GM19395 (cell line): ENCODE results near the gene C11orf52.
"Not testable (repeated sequence)": the region's sequence is repeated elsewhere in the genome, so short reads cannot be mapped to it uniquely, and the experiment has no call there.

ENCODE experiments used
- ATAC-seq: cut with Tn5 transposase; IDR thresholded peaks from one replicate; pipeline ENCODE4 v1.9.1; 2021; ENCODE audit warnings: mild to moderate bottlenecking, moderate library complexity; ENCODE audit not compliant: unreplicated experiment

The C11orf52 gene, protein sequence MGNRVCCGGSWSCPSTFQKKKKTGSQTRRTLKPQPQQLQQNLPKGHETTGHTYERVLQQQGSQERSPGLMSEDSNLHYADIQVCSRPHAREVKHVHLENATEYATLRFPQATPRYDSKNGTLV

DNA sequence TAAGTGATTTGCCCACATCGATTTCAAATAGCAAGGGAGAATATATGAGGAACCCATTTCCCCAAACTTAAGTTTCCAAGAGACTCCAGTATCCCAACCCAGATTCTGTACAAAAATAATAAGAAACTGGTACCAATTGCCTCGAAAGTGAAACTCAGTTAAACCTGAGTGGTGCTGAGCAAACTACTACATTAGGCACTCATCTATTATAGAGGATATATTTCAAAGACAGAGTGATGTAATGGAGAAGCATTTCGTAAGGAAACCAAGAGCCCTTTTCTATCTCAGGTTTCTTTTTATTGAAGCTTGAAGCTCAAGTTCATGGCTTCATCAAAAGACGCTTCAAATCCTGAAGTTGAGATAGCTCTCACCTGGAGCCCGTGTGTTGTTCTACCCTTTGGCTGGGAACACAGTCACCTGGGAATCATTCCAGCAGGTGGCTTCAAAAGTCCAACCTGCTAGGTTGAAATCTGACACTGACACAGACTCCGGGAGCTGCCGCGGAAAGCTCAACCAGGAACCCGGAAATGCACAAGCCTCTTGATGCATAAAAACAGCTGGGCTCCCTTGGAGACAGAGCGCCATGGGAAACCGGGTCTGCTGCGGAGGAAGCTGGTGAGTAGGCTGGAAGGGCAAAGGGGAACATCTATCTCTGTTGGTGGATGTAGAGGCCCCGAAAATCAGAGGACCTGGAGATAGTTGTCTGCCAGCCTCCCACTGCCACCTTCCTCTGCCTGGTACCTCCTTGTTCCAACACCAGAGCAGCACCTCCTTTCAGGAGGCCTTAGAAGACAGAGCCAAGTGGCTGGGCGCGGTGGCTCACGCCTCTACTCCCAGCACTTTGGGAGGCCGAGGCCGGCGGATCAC lies at the start of gene C11orf52:
Gene C11orf52 (plus strand): TSS at position 524 of the 867 bp plus-strand sequence. CDS start 60 bp downstream, at position 584.
- ATAC-seq: no peak

DNA sequence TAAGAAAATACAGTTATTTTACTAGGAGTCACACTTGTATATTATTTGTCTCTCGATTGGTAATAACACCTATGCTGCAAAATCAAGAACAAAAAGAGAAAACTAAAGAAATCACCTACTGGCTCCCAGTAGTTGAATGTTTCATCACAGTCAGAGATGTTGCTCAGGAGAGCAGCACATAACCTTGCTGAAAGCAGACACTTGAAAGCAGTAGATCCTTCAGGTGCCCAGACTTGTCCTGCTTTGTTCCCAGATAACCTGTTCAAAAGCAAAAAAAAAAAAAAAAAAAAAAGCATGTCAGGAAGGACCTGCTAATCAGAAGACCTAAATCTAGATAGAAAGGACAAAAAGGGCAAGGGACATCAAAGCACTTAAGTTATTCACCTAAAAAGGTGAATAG lies 48.6 kb upstream of the C11orf52 start:
- ATAC-seq: no peak

GRCh38 chr11:111870522-111870885 lies 48.2 kb upstream of the C11orf52 start:
- ATAC-seq: peak; percentile 26

- ATAC-seq: peak; percentile 90
These were observed 47.6 kb upstream of the C11orf52 start, which contains the start of gene ALG9 for GRCh38 chr11:111870886-111871692. Gene ALG9, minus strand, starts transcription at chr11:111871581. Its CDS starts 99 bp downstream, at chr11:111871482.

DNA sequence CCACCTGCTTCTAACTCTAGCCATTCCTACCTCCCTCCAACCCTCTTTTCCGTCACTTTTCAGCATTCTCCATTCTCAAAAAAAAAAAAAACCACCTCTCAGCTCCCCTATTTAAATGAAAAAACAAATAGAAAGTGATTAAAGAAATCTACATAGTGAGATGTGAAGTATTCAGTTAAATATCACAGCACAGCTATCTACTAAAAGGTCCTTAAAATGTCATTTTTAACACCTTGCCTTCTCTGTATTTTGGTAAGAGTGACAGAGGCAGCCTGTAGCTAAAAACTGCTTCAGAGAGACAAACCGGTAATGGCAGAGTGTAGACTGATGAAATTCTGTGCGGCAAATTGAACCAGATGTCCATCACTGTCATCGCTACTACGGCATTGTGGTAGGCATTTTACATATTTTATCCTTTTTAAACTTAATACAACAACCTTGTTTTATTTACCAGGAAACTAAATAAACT lies 47.0 kb upstream of the C11orf52 start:
- ATAC-seq: no peak

GRCh38 chr11:111878385-111878848 lies 40.3 kb upstream of the C11orf52 start:
- ATAC-seq: no peak

GRCh38 chr11:111878849-111879636 lies 39.7 kb upstream of the C11orf52 start, which contains the start of the genes CFAP68 and FDXACB1:
Gene CFAP68, plus strand, starts transcription at chr11:111879541. Its CDS starts 20 bp downstream, at chr11:111879561.
Gene FDXACB1, minus strand, starts transcription at chr11:111879165. Its CDS starts 33 bp downstream, at chr11:111879132.
- peak; percentile 95 for ATAC-seq

GRCh38 chr11:111879637-111879960 lies 39.1 kb upstream of the C11orf52 start:
- no peak for ATAC-seq

- no peak for ATAC-seq
These were observed 36.5 kb upstream of the C11orf52 start for GRCh38 chr11:111882202-111882601.

GRCh38 chr11:111885053-111885452 lies 33.7 kb upstream of the C11orf52 start:
- ATAC-seq: not testable (repeated sequence)

GRCh38 chr11:111886032-111886431 lies 32.7 kb upstream of the C11orf52 start:
- no peak for ATAC-seq

DNA sequence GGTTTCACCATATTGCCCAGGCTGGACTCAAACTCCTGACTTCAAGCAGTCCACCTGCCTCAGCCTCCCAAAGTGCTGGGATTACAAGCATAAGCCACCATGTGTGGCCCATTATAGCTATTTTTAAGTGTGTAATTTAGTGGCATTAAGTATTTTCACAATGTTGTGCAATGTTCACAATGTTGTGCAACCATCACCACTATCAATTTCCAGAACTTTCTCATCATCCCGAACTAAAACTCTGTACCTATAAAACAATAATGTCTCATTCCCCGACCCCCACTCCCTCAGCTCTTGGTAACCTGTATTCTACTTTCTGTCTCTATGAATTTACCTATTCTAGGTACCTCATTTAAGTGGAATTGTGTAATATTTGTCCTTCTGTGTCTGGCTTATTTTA lies 31.9 kb upstream of the C11orf52 start:
- ATAC-seq: no peak

GRCh38 chr11:111905411-111905810 lies 13.3 kb upstream of the C11orf52 start:
- ATAC-seq: no peak

GRCh38 chr11:111906680-111907079 lies 12.0 kb upstream of the C11orf52 start:
- no peak for ATAC-seq

DNA sequence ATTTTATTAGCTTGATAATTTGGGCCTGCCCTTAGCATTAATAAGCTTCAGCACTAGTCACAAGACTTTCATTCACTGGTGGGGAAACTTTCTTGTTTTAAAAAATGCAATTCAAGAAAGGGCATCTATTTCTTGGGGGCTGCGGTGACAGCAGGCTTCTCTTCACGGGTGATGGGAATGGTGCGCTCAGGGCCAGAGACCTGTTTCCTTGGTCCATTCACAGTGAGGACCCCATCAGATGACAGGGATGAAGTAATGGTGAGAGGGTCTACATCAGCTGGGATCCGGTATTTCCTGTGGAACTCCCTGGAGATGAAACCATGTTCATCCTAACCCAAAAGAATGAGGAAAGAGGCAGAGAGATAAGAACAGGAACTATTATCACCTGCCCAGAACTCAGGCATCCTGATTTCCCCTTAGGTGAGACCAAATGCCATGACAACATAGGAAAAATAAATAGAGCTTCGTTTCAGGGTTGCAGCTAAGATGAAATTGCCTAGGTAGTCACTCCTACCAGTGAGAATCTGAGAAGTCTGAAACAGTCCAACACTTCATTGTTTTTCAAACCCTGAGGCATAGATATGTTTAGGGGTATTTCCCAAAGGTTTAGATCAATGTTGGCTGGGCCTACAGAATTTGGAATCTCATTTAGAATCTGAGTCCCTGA lies 9.9 kb upstream of the C11orf52 start:
- no peak for ATAC-seq

GRCh38 chr11:111909378-111909777 lies 9.3 kb upstream of the C11orf52 start:
- no peak for ATAC-seq

- no peak for ATAC-seq
These were observed 7.8 kb upstream of the C11orf52 start for GRCh38 chr11:111910676-111911562.

DNA sequence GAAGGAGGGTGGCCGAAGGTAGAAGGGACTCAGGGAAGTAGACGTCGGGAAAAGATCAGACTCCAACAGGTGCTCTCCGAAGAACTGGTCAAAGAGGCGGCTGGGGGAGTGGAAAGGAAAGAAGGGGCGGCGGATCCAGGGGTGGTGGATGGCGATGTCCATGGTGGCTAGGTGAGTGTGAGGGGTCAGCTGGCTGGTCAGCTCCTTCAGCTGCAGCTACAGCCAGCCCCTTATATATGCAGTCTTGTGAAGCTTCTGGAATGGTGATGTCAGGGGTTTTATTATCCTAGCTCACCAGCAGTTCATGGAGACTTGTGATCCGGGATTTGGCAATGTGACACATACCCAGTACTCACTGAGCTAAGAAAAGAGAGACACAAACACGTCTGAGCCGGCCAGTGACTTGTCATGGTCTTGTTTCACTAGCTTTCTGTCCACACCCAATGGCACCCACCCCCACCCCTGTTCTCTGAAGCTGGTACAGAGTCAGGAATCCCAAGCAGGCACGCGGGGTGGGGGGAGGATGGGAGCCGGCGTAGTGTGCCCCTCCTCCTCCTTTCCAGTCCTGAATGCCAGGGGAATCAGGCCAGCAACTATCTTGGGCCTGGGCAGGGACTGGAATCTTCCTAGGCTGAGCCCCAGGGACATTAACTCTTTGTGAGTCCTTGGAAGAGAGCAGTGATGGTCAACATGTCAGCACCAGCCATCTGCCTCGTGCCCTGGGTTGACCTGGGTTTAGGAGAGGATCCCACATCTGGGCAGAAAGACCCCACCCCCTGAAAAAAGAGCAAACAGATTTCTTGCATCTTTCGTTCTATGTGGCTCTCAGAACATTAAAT lies 6.9 kb upstream of the C11orf52 start, which contains the start of gene CRYAB:
Gene CRYAB (minus strand): TSS at position 208 of the 839 bp plus-strand sequence. CDS start 46 bp downstream, at position 162.
- ATAC-seq: no peak
